HG02973 (cell line): ENCODE measurements around the gene WDR62.

ENCODE experiments used
- ATAC-seq: cut with Tn5 transposase; IDR thresholded peaks from one replicate; pipeline ENCODE4 v1.9.1; 2021; ENCODE audit warnings: moderate library complexity; ENCODE audit not compliant: unreplicated experiment

WDR62 gene

GRCh38 chr19:36054733-36055686 is at the start of gene WDR62:
Gene WDR62, plus strand, starts transcription at chr19:36054897. Its CDS starts 75 bp downstream, at chr19:36054972.
- ATAC-seq, result peak; percentile 64

- ATAC-seq, result no peak
Measured at GRCh38 chr19:36006955-36007354, 47.7 kb upstream of the WDR62 start.

GRCh38 chr19:36008336-36008978 is 46.2 kb upstream of the WDR62 start, which contains the start of gene SYNE4:
Gene SYNE4, minus strand, starts transcription at chr19:36008813. Its CDS starts 132 bp downstream, at chr19:36008681.
- no peak for ATAC-seq

- no peak for ATAC-seq
Measured at GRCh38 chr19:36009220-36009619, 45.5 kb upstream of the WDR62 start.

GRCh38 chr19:36009633-36010379 is 44.9 kb upstream of the WDR62 start:
- no peak for ATAC-seq

- ATAC-seq, result no peak
Measured at GRCh38 chr19:36010402-36010801, 44.3 kb upstream of the WDR62 start.

GRCh38 chr19:36013280-36014011 is 41.3 kb upstream of the WDR62 start:
- no peak for ATAC-seq

- ATAC-seq, result peak; percentile 85
Measured at GRCh38 chr19:36014012-36014924, 40.4 kb upstream of the WDR62 start, which contains the start of gene ALKBH6. Gene ALKBH6, minus strand, starts transcription at chr19:36014213. Its CDS starts 816 bp downstream, at chr19:36013397.

GRCh38 chr19:36019061-36019670 is 35.5 kb upstream of the WDR62 start:
- ATAC-seq, result no peak

- ATAC-seq, result no peak
Measured at GRCh38 chr19:36023432-36023831, 31.3 kb upstream of the WDR62 start.

GRCh38 chr19:36025541-36025940 is 29.2 kb upstream of the WDR62 start:
- no peak for ATAC-seq

GRCh38 chr19:36026091-36026876 is 28.4 kb upstream of the WDR62 start:
- ATAC-seq, result no peak

- no peak for ATAC-seq
Measured at GRCh38 chr19:36027696-36028095, 27.0 kb upstream of the WDR62 start.

- ATAC-seq, result no peak
Measured at GRCh38 chr19:36028313-36029041, 26.2 kb upstream of the WDR62 start.

GRCh38 chr19:36030264-36031148 is 24.2 kb upstream of the WDR62 start:
- no peak for ATAC-seq

GRCh38 chr19:36031308-36031707 is 23.4 kb upstream of the WDR62 start:
- ATAC-seq, result no peak
